ENCODE results near the gene POLR2M.

The POLR2M gene

GRCh38 chr15:57706405-57707209 lies at the start of gene POLR2M:
Gene POLR2M, plus strand, starts transcription at chr15:57706714. Its CDS starts 129 bp downstream, at chr15:57706843.
- Histone ChIP-seq H4K20me1 (peaks cover 11% of the 10 kb centered on the region; the same call in 1 of the 2 replicates), H3K9ac (peak within 1 kb of the TSS; percentile 99), H3K4me3 (peak within 1 kb of the TSS; percentile 93), H3K4me1 (peaks cover 39% of the 10 kb centered on the region), H3K36me3 (peaks cover 29% of the 10 kb centered on the region), H3K27ac (peak within 1 kb of the TSS; percentile 99), H3K27me3 (no peaks in the 10 kb centered on the region), H3K9me3 (no peaks in the 10 kb centered on the region), H3K4me2 (peak within 1 kb of the TSS; percentile 81)
- TF ChIP-seq Cebpa-rat (IDR thresholded peaks at IDR 0.05): peak; percentile 36; the same call in 1 of the 2 replicates

- Histone ChIP-seq H4K20me1 (no peaks in the 10 kb centered on the region), H3K4me3 (no peak overlapping the region)
These were observed 48.9 kb upstream of the POLR2M start for GRCh38 chr15:57657619-57658018.

GRCh38 chr15:57662091-57662744 lies 44.3 kb upstream of the POLR2M start:
- Histone ChIP-seq H3K4me3 (no peak overlapping the region), H3K27ac (no peak overlapping the region), H3K36me3 (no peaks in the 10 kb centered on the region), H3K9me3 (no peaks in the 10 kb centered on the region), H4K20me1 (no peaks in the 10 kb centered on the region), H3K9ac (no peak overlapping the region), H3K27me3 (no peaks in the 10 kb centered on the region), H3K4me2 (no peak overlapping the region), H3K4me1 (no peaks in the 10 kb centered on the region)
- no peak for TF ChIP-seq Cebpa-rat (IDR thresholded peaks at IDR 0.05)

More at GRCh38 chr15:57657619-57658018, 48.9 kb upstream of the POLR2M start:
- no peaks in the 10 kb centered on the region for H3K27me3 ChIP-seq
- no peak overlapping the region for H3K9ac ChIP-seq
- no peaks in the 10 kb centered on the region for H3K4me1 ChIP-seq
- H3K9me3 ChIP-seq: no peaks in the 10 kb centered on the region
- TF ChIP-seq Cebpa-rat (IDR thresholded peaks at IDR 0.05): no peak
- H3K36me3 ChIP-seq: no peaks in the 10 kb centered on the region
- H3K4me2 ChIP-seq: no peak overlapping the region
- no peak overlapping the region for H3K27ac ChIP-seq

GRCh38 chr15:57662802-57663201 lies 43.7 kb upstream of the POLR2M start:
- Histone ChIP-seq H3K27ac (no peak overlapping the region), H3K9ac (no peak overlapping the region), H3K4me2 (no peak overlapping the region), H3K36me3 (no peaks in the 10 kb centered on the region), H3K27me3 (no peaks in the 10 kb centered on the region), H4K20me1 (no peaks in the 10 kb centered on the region), H3K4me3 (no peak overlapping the region), H3K4me1 (no peaks in the 10 kb centered on the region), H3K9me3 (no peaks in the 10 kb centered on the region)
- no peak for TF ChIP-seq Cebpa-rat (IDR thresholded peaks at IDR 0.05)

GRCh38 chr15:57663262-57663661 lies 43.3 kb upstream of the POLR2M start:
- no peak overlapping the region for H3K27ac ChIP-seq
- H3K9ac ChIP-seq: no peak overlapping the region
- H3K4me2 ChIP-seq: no peak overlapping the region
- no peak for TF ChIP-seq Cebpa-rat (IDR thresholded peaks at IDR 0.05)
- H3K9me3 ChIP-seq: no peaks in the 10 kb centered on the region
- H3K36me3 ChIP-seq: no peaks in the 10 kb centered on the region
- H3K27me3 ChIP-seq: no peaks in the 10 kb centered on the region
- H4K20me1 ChIP-seq: no peaks in the 10 kb centered on the region
- no peak overlapping the region for H3K4me3 ChIP-seq
- no peaks in the 10 kb centered on the region for H3K4me1 ChIP-seq

GRCh38 chr15:57665194-57665593 lies 41.3 kb upstream of the POLR2M start:
- no peaks in the 10 kb centered on the region for H3K27me3 ChIP-seq
- H3K36me3 ChIP-seq: no peaks in the 10 kb centered on the region
- no peaks in the 10 kb centered on the region for H3K9me3 ChIP-seq
- no peaks in the 10 kb centered on the region for H4K20me1 ChIP-seq
- no peak for TF ChIP-seq Cebpa-rat (IDR thresholded peaks at IDR 0.05)
- H3K9ac ChIP-seq: no peak overlapping the region
- no peak overlapping the region for H3K27ac ChIP-seq
- no peak overlapping the region for H3K4me2 ChIP-seq
- H3K4me1 ChIP-seq: no peaks in the 10 kb centered on the region
- H3K4me3 ChIP-seq: no peak overlapping the region

- H3K9me3 ChIP-seq: no peaks in the 10 kb centered on the region
- H3K27me3 ChIP-seq: no peaks in the 10 kb centered on the region
- H3K9ac ChIP-seq: no peak overlapping the region
- H3K4me1 ChIP-seq: no peaks in the 10 kb centered on the region
- no peak overlapping the region for H3K27ac ChIP-seq
- no peak overlapping the region for H3K4me2 ChIP-seq
- no peaks in the 10 kb centered on the region for H3K36me3 ChIP-seq
- H3K4me3 ChIP-seq: no peak overlapping the region
- TF ChIP-seq Cebpa-rat (IDR thresholded peaks at IDR 0.05): no peak
- no peaks in the 10 kb centered on the region for H4K20me1 ChIP-seq
These were observed 40.6 kb upstream of the POLR2M start for GRCh38 chr15:57665939-57666338.

- H3K4me1 ChIP-seq: no peaks in the 10 kb centered on the region
- H3K27ac ChIP-seq: no peak overlapping the region
- no peaks in the 10 kb centered on the region for H4K20me1 ChIP-seq
- TF ChIP-seq Cebpa-rat (IDR thresholded peaks at IDR 0.05): no peak
- no peak overlapping the region for H3K9ac ChIP-seq
- no peak overlapping the region for H3K4me3 ChIP-seq
- H3K4me2 ChIP-seq: no peak overlapping the region
- no peaks in the 10 kb centered on the region for H3K27me3 ChIP-seq
- H3K36me3 ChIP-seq: no peaks in the 10 kb centered on the region
- H3K9me3 ChIP-seq: no peaks in the 10 kb centered on the region
These were observed 39.2 kb upstream of the POLR2M start for GRCh38 chr15:57667171-57667849.

GRCh38 chr15:57668016-57668415 lies 38.5 kb upstream of the POLR2M start:
- Histone ChIP-seq H3K9ac (no peak overlapping the region), H3K4me2 (no peak overlapping the region), H3K36me3 (no peaks in the 10 kb centered on the region), H3K4me1 (no peaks in the 10 kb centered on the region), H4K20me1 (no peaks in the 10 kb centered on the region), H3K9me3 (no peaks in the 10 kb centered on the region), H3K27me3 (no peaks in the 10 kb centered on the region), H3K27ac (no peak overlapping the region), H3K4me3 (no peak overlapping the region)
- TF ChIP-seq Cebpa-rat (IDR thresholded peaks at IDR 0.05): no peak

GRCh38 chr15:57671636-57672035 lies 34.9 kb upstream of the POLR2M start:
- Histone ChIP-seq H3K4me1 (no peaks in the 10 kb centered on the region), H4K20me1 (no peaks in the 10 kb centered on the region), H3K9me3 (no peaks in the 10 kb centered on the region), H3K27ac (no peak overlapping the region), H3K4me2 (no peak overlapping the region), H3K27me3 (no peaks in the 10 kb centered on the region), H3K4me3 (no peak overlapping the region), H3K36me3 (no peaks in the 10 kb centered on the region), H3K9ac (no peak overlapping the region)
- TF ChIP-seq Cebpa-rat (IDR thresholded peaks at IDR 0.05): no peak

All from BLaER1 (cell line).